ENCODE results near the gene CEP72. TPM values are rescaled to one million over a fixed set of nuclear protein-coding genes. Genes with fewer than 3 reads are reported as not detected.
"Not testable (repeated sequence)": the region's sequence is repeated elsewhere in the genome, so short reads cannot be mapped to it uniquely, and the experiment has no call there.

CEP72 gene
- polyA plus RNA-seq, 1 of the 3 experiments (the other 2 are of a cell fraction), result 4.4 TPM

GRCh38 chr5:574906-575305 is 37.2 kb upstream of the CEP72 start (continued):
- TF ChIP-seq FOSL2 (IDR thresholded peaks at IDR 0.05; ENCODE audit: borderline replicate concordance, low read depth), result no peak
- no peak for TF ChIP-seq IRF3 (IDR thresholded peaks at IDR 0.05; ENCODE audit: low read depth, low read length)
- no peak for TF ChIP-seq RAD21 (IDR thresholded peaks at IDR 0.05; ENCODE audit: low read length)
- no peak for TF ChIP-seq RCOR1 (IDR thresholded peaks at IDR 0.05; ENCODE audit: low read length)

GRCh38 chr5:575636-576035 is 36.5 kb upstream of the CEP72 start:
- DNase-seq, result no peak
- no peak overlapping the region for H3K9ac ChIP-seq
- H3K9me2 ChIP-seq, result no peaks in the 10 kb centered on the region
- H3K4me3 ChIP-seq (ENCODE audit: low read depth in 2 of 2, low read length in 1 of 2), result no peak overlapping the region
- no peak overlapping the region for H2AFZ ChIP-seq (ENCODE audit: low read depth)
- 2% methylated on average over 4 of the region's 4 CpGs for WGBS (ENCODE audit: low lambda C conversion rate)
- ChIA-PET POLR2A (no interaction called here), CTCF (no interaction called here)
- peaks cover 17% of the 10 kb centered on the region; the same call in 1 of the 2 replicates for H3K27me3 ChIP-seq (ENCODE audit: insufficient read depth)
- H3K9me3 ChIP-seq, result no peaks in the 10 kb centered on the region
- H3K4me2 ChIP-seq, result no peak overlapping the region
- H3K79me2 ChIP-seq (ENCODE audit: insufficient read depth), result no peaks in the 10 kb centered on the region
- H3K36me3 ChIP-seq (replicated peaks in 1 of 2; ENCODE audit: control insufficient read depth in 1 of 2, insufficient read depth in 2 of 2, low read length in 1 of 2), result no peaks in the 10 kb centered on the region
- H4K20me1 ChIP-seq (ENCODE audit: insufficient read depth), result no peaks in the 10 kb centered on the region
- TF ChIP-seq RXRA (IDR thresholded peaks at IDR 0.05; ENCODE audit: borderline replicate concordance, low read depth), result no peak
- TF ChIP-seq ZBTB33 (IDR thresholded peaks at IDR 0.05; ENCODE audit: borderline replicate concordance, low read depth), result no peak
- TF ChIP-seq TEAD4 (IDR thresholded peaks at IDR 0.05; ENCODE audit: borderline replicate concordance, insufficient read depth), result no peak
- TF ChIP-seq GATA2 (CRISPR knock-in tag; IDR thresholded peaks at IDR 0.05), result no peak
- no peak for TF ChIP-seq IRF3 (IDR thresholded peaks at IDR 0.05; ENCODE audit: low read depth, low read length)
- TF ChIP-seq MAX (IDR thresholded peaks at IDR 0.05; ENCODE audit: low read depth), result no peak
- no peak for TF ChIP-seq FOSL2 (IDR thresholded peaks at IDR 0.05; ENCODE audit: borderline replicate concordance, low read depth)
- no peak for TF ChIP-seq USF2 (IDR thresholded peaks at IDR 0.05; ENCODE audit: borderline replicate concordance, low read depth, low read length)
- TF ChIP-seq YY1 (IDR thresholded peaks at IDR 0.05; ENCODE audit: low read depth), result no peak
- H3K27ac ChIP-seq (ENCODE audit: low read depth in 2 of 2, low read length in 1 of 2), result no peak overlapping the region
- no peaks in the 10 kb centered on the region for H3F3A ChIP-seq (replicated peaks; ENCODE audit: insufficient read depth)
- no peaks in the 10 kb centered on the region for H3K4me1 ChIP-seq (ENCODE audit: control insufficient read depth in 1 of 2, insufficient read depth in 2 of 2, low read depth in 1 of 2, low read length in 1 of 2)

- H3K27ac ChIP-seq (ENCODE audit: low read depth in 2 of 2, low read length in 1 of 2); POLR2A ChIA-PET; H3K9me3 ChIP-seq; H3K4me1 ChIP-seq (ENCODE audit: control insufficient read depth in 1 of 2, insufficient read depth in 2 of 2, low read depth in 1 of 2, low read length in 1 of 2); CTCF ChIA-PET; H3K4me2 ChIP-seq; H3K36me3 ChIP-seq (replicated peaks in 1 of 2; ENCODE audit: control insufficient read depth in 1 of 2, insufficient read depth in 2 of 2, low read length in 1 of 2); H3K4me3 ChIP-seq (ENCODE audit: low read depth in 2 of 2, low read length in 1 of 2); H4K20me1 ChIP-seq (ENCODE audit: insufficient read depth); H3K9ac ChIP-seq; H3K79me2 ChIP-seq (ENCODE audit: insufficient read depth); H3F3A ChIP-seq (replicated peaks; ENCODE audit: insufficient read depth); H2AFZ ChIP-seq (ENCODE audit: low read depth); DNase-seq; H3K9me2 ChIP-seq: not testable (repeated sequence)
- 15% methylated on average over 2 of the region's 2 CpGs for WGBS (ENCODE audit: low lambda C conversion rate)
- H3K27me3 ChIP-seq (ENCODE audit: insufficient read depth), result peaks cover 16% of the 10 kb centered on the region; the same call in 1 of the 2 replicates
Measured at GRCh38 chr5:577214-577613, 34.9 kb upstream of the CEP72 start.

Data from SK-N-SH (cell line).